BJ (cell line): ENCODE data around the gene BORCS5. TPM values are rescaled to one million over a fixed set of nuclear protein-coding genes. Genes with fewer than 3 reads are reported as not detected.

Source experiments
- CTCF ChIA-PET: fragments of 350-600 bp; formaldehyde crosslinking; extraction: SDS; loops from one replicate; lab custom pipeline; 2021; ENCODE audit warnings: antibody characterized with exemption, inconsistent platforms; lab: Yijun Ruan, JAX
- POLR2A ChIA-PET: fragments of 300-600 bp; sonication (Branson Sonifier 250); formaldehyde crosslinking; extraction: SDS; loops from one replicate; lab custom pipeline; 2021; ENCODE audit warnings: antibody characterized with exemption; lab: Charles Lee
- DNase-seq: peaks from one replicate; pipeline ENCODE4 v3.0.0-alpha.2; 2011; ENCODE audit warnings: low read depth
- H3K27me3 ChIP-seq: 2 replicates; pipeline ENCODE4 v1.6.0; 2011; ENCODE audit warnings: low read length; ENCODE audit not compliant: control insufficient read depth, insufficient read depth
- H3K36me3 ChIP-seq: 2 replicates; pipeline ENCODE4 v1.5.1; 2011; ENCODE audit warnings: low read length; ENCODE audit not compliant: control insufficient read depth, insufficient read depth
- H3K4me3 ChIP-seq: 2 replicates; pipeline ENCODE4 v1.5.1; 2011; ENCODE audit warnings: low read depth, mild to moderate bottlenecking, control low read depth, low read length
- CTCF ChIP-seq: IDR thresholded peaks from 2 replicates; pipeline ENCODE4 v1.5.1; 2011; ENCODE audit warnings: low read depth, mild to moderate bottlenecking, control low read depth, inconsistent platforms, low read length, moderate library complexity; ENCODE audit not compliant: insufficient read depth
- polyA plus RNA-seq: library from polyadenylated mRNA; depleted of rRNA; stranded (reverse); fragments of >200 nt; gene quantifications from 2 replicates; pipeline ENCODE4 v1.2.3, GENCODE V29; 2011

BORCS5 gene
- polyA plus RNA-seq, 1 experiment = 11.9 TPM

- POLR2A ChIA-PET = no interaction called here
- no peak for TF ChIP-seq CTCF
- CTCF ChIA-PET = interaction anchor here (1.2 kb wide), 1 partner anchor 55 kb away, joined by 3 read pairs; no protein-coding TSS in a partner anchor
- no peak overlapping the region for H3K4me3 ChIP-seq
- no peaks in the 10 kb centered on the region for H3K27me3 ChIP-seq
- no peak for DNase-seq
- H3K36me3 ChIP-seq = no peaks in the 10 kb centered on the region
Observed at GRCh38 chr12:12445882-12446181, 89.0 kb downstream of the BORCS5 start.

- Histone ChIP-seq H3K36me3 (no peaks in the 10 kb centered on the region), H3K4me3 (no peak overlapping the region), H3K27me3 (no peaks in the 10 kb centered on the region)
- no peak for TF ChIP-seq CTCF
- POLR2A ChIA-PET = no interaction called here
- no peak for DNase-seq
- CTCF ChIA-PET = interaction anchor here (0.5 kb wide), 1 partner anchor 141 kb away, joined by 4 read pairs; no protein-coding TSS in a partner anchor
Observed at GRCh38 chr12:12446786-12447185, 89.9 kb downstream of the BORCS5 start.

GRCh38 chr12:12447236-12447635 lies 90.4 kb downstream of the BORCS5 start:
- H3K27me3 ChIP-seq = no peaks in the 10 kb centered on the region
- H3K4me3 ChIP-seq = no peak overlapping the region
- ChIA-PET POLR2A (no interaction called here), CTCF (interaction anchor here (0.5 to 0.9 kb wide), 2 partner anchors 10 to 141 kb away, joined by 3 to 4 read pairs; no protein-coding TSS in a partner anchor)
- no peak for TF ChIP-seq CTCF
- no peaks in the 10 kb centered on the region for H3K36me3 ChIP-seq
- no peak for DNase-seq

GRCh38 chr12:12447837-12448236 lies 91.0 kb downstream of the BORCS5 start:
- no peaks in the 10 kb centered on the region for H3K36me3 ChIP-seq
- CTCF ChIA-PET = interaction anchor here (0.9 kb wide), 1 partner anchor 9 kb away, joined by 3 read pairs; no protein-coding TSS in a partner anchor
- no peaks in the 10 kb centered on the region for H3K27me3 ChIP-seq
- H3K4me3 ChIP-seq = no peak overlapping the region
- no peak for TF ChIP-seq CTCF
- DNase-seq = no peak
- POLR2A ChIA-PET = no interaction called here

GRCh38 chr12:12449533-12450025 lies 92.7 kb downstream of the BORCS5 start:
- no peaks in the 10 kb centered on the region for H3K36me3 ChIP-seq
- ChIA-PET CTCF (no interaction called here), POLR2A (interaction anchor here (0.5 kb wide), 1 partner anchor 16 kb away, joined by 19 read pairs; no protein-coding TSS in a partner anchor)
- no peak for TF ChIP-seq CTCF
- DNase-seq = no peak
- H3K27me3 ChIP-seq = no peaks in the 10 kb centered on the region
- no peak overlapping the region for H3K4me3 ChIP-seq
